ENCODE data around the gene P2RY12. TPM values are rescaled to one million over a fixed set of nuclear protein-coding genes. Genes with fewer than 3 reads are reported as not detected.

P2RY12 gene
- total and polyA plus RNA-seq, 2 of the 8 experiments (the other 6 are each of a cell fraction or from before 2014, with no cell fraction given): not detected

GRCh38 chr3:151307583-151308488 lies 76.7 kb downstream of the P2RY12 start:
- FAIRE-seq: no peak
- POLR2A ChIA-PET (ENCODE audit: partially characterized antibody): no interaction called here
- TF ChIP-seq TAF1 (IDR thresholded peaks at IDR 0.05; ENCODE audit: low read depth, low read length) (no peak), SRF (IDR thresholded peaks at IDR 0.05; ENCODE audit: low read depth, low read length) (no peak), PHF8 (conservative IDR thresholded peaks at IDR 0.05; ENCODE audit: low read depth, low read length) (no peak), EP300 (IDR thresholded peaks at IDR 0.05; ENCODE audit: borderline replicate concordance in 1 of 2, low read depth in 2 of 2, low read length in 2 of 2) (no peak), USF2 (IDR thresholded peaks at IDR 0.05; ENCODE audit: low read length) (no peak), POU5F1 (IDR thresholded peaks at IDR 0.05; ENCODE audit: low read depth, low read length) (no peak), CREB1 (IDR thresholded peaks at IDR 0.05) (no peak), SP4 (IDR thresholded peaks at IDR 0.05; ENCODE audit: low read length) (no peak), TAF7 (optimal IDR thresholded peaks at IDR 0.05; ENCODE audit: borderline replicate concordance, low read depth, low read length) (no peak), GABPA (IDR thresholded peaks at IDR 0.05; ENCODE audit: borderline replicate concordance, insufficient read depth, low read length) (no peak), SP1 (IDR thresholded peaks at IDR 0.05; ENCODE audit: low read depth, low read length) (no peak)

More at GRCh38 chr3:151307583-151308488, 76.7 kb downstream of the P2RY12 start:
- H3K27me3 ChIP-seq (replicated peaks in 1 of 4; ENCODE audit: control insufficient read depth in 3 of 4, extremely low read depth in 1 of 4, insufficient read depth in 3 of 4, low read length in 3 of 4): 0 out of 7 replicates have a peak, but pooled peaks cover 0 to 3% (median 0%) of the 10 kb centered on the region in 4 experiments
- H3K9ac ChIP-seq (replicated peaks in 1 of 4; ENCODE audit: extremely low read depth in 1 of 4, low read depth in 3 of 4, low read length in 3 of 4): no peak overlapping the region
- H3K4ac ChIP-seq (replicated peaks; ENCODE audit: insufficient read length, low read depth, low read length): no peak overlapping the region
- H2BK15ac ChIP-seq (ENCODE audit: low read length): no peak overlapping the region
- H2AK5ac ChIP-seq (ENCODE audit: low read depth, low read length): no peak overlapping the region; the same call in 1 of the 2 replicates
- no peak overlapping the region for H3K56ac ChIP-seq (replicated peaks; ENCODE audit: insufficient read length, low read depth, low read length)
- H3K18ac ChIP-seq (ENCODE audit: extremely low read depth, low read length): no peak overlapping the region
- no peak overlapping the region for H4K8ac ChIP-seq (ENCODE audit: extremely low read depth, insufficient read depth, low read length)
- DNase-seq (ENCODE audit: low read depth in 1 of 2, low spot score in 2 of 2): no peak
- H3K4me1 ChIP-seq (replicated peaks in 1 of 4; ENCODE audit: control insufficient read depth in 3 of 4, insufficient read depth in 4 of 4, low read length in 3 of 4): peaks cover 7 to 29% (median 18%) of the 10 kb centered on the region in 4 experiments
- H2BK12ac ChIP-seq (ENCODE audit: low read depth, low read length): peak overlapping the region; percentile 1; the same call in 1 of the 2 replicates
- no peak overlapping the region for H2BK5ac ChIP-seq (ENCODE audit: low read depth, low read length)
- no peak overlapping the region for H4K91ac ChIP-seq (replicated peaks; ENCODE audit: insufficient read length, low read length)
- H3K79me2 ChIP-seq (ENCODE audit: control insufficient read depth in 1 of 2, insufficient read depth in 2 of 2, low read length in 2 of 2): no peaks in the 10 kb centered on the region
- H3K4me3 ChIP-seq (ENCODE audit: extremely low read depth in 1 of 4, insufficient read depth in 2 of 4, low read depth in 3 of 4, low read length in 4 of 4): no peak overlapping the region; a peak in 1 of 8 replicates
- no peaks in the 10 kb centered on the region for H3K23me2 ChIP-seq (ENCODE audit: low read depth, low read length)
- CTCF ChIA-PET (ENCODE audit: partially characterized antibody): interaction anchor here (0.7 to 1.5 kb wide), 8 partner anchors 9 to 505 kb away, joined by 3 to 5 read pairs (median 3); partner anchors contain the start of gene GPR87
- no peaks in the 10 kb centered on the region for H3K79me1 ChIP-seq (ENCODE audit: low read depth, low read length)
- no peaks in the 10 kb centered on the region for H3K36me3 ChIP-seq (ENCODE audit: control insufficient read depth in 2 of 4, insufficient read depth in 4 of 4, low read length in 3 of 4)
- no peak overlapping the region for H3K23ac ChIP-seq (ENCODE audit: insufficient read length)
- H2BK120ac ChIP-seq (replicated peaks; ENCODE audit: low read depth, low read length): no peak overlapping the region
- no peak overlapping the region for H3K27ac ChIP-seq (ENCODE audit: low read depth, low read length)
- WGBS, 2 experiments (ENCODE audit: extremely low coverage in 1 of 2, insufficient coverage in 1 of 2, insufficient read length in 1 of 2, insufficient replicate concordance in 2 of 2, low coverage in 1 of 2, low lambda C conversion rate in 2 of 2, missing lambda C conversion rate in 1 of 2): 79% methylated on average over 1 of the region's 1 CpG; no CpG with 5 or more reads in 1 of the 2 experiments
- no peak overlapping the region for H3K14ac ChIP-seq (ENCODE audit: insufficient read length)
- H2BK20ac ChIP-seq (ENCODE audit: low read length): no peak overlapping the region
- no peak overlapping the region for H2AFZ ChIP-seq (ENCODE audit: low read length)
- H4K5ac ChIP-seq (ENCODE audit: insufficient read length, low read depth, low read length): no peak overlapping the region
- peaks cover 0 to under 1% of the 10 kb centered on the region in 2 experiments for H4K20me1 ChIP-seq (replicated peaks in 1 of 2; ENCODE audit: control insufficient read depth in 1 of 2, insufficient read depth in 2 of 2, low read length in 2 of 2)
- H3K4me2 ChIP-seq (ENCODE audit: insufficient read depth in 1 of 2, low read depth in 2 of 2, low read length in 2 of 2): no peak overlapping the region
- H3K9me3 ChIP-seq (ENCODE audit: insufficient read depth in 2 of 2, low read depth in 1 of 2, low read length in 1 of 2): no peaks in the 10 kb centered on the region

All from H1 (cell line).